GM23248 (cell line): ENCODE data around the gene ACTN1. TPM values are rescaled to one million over a fixed set of nuclear protein-coding genes. Genes with fewer than 3 reads are reported as not detected.

ENCODE experiments used
- DNase-seq: peaks from one replicate; pipeline ENCODE4 v3.0.0-alpha.2; 2015
- H2AFZ ChIP-seq: fragments of 200-600 bp; sonication (generic); 2 replicates; pipeline ENCODE4 v1.6.1; 2016; ENCODE audit warnings: antibody characterized with exemption
- H3F3A ChIP-seq: fragments of 200-600 bp; sonication (generic); 2 replicates; pipeline ENCODE4 v1.6.1; 2016; ENCODE audit warnings: mild to moderate bottlenecking, antibody characterized with exemption, mixed run types; ENCODE audit not compliant: insufficient read depth
- H3K27ac ChIP-seq: fragments of 200-600 bp; sonication (generic); 2 replicates; pipeline ENCODE4 v1.5.1; 2016; ENCODE audit warnings: mild to moderate bottlenecking
- H3K27me3 ChIP-seq: fragments of 200-600 bp; sonication (generic); replicated peaks from 2 replicates; pipeline ENCODE4 v1.6.1; 2016; ENCODE audit warnings: mild to moderate bottlenecking; ENCODE audit not compliant: insufficient read depth
- H3K36me3 ChIP-seq: fragments of 200-600 bp; sonication (generic); 2 replicates; pipeline ENCODE4 v1.6.1; 2016; ENCODE audit warnings: low read depth, mild to moderate bottlenecking
- H3K4me1 ChIP-seq: fragments of 200-600 bp; sonication (generic); 2 replicates; pipeline ENCODE4 v1.6.1; 2016; ENCODE audit warnings: mild to moderate bottlenecking; ENCODE audit not compliant: insufficient read depth
- H3K4me2 ChIP-seq: fragments of 200-600 bp; sonication (generic); one replicate; pipeline ENCODE4 v1.6.1; 2016; ENCODE audit warnings: mild to moderate bottlenecking; ENCODE audit not compliant: unreplicated experiment
- H3K4me3 ChIP-seq: fragments of 200-600 bp; sonication (generic); 2 replicates; pipeline ENCODE4 v1.5.1; 2016; ENCODE audit warnings: mild to moderate bottlenecking
- H3K79me2 ChIP-seq: fragments of 200-600 bp; sonication (generic); 2 replicates; pipeline ENCODE4 v1.6.1; 2016; ENCODE audit warnings: mild to moderate bottlenecking; ENCODE audit not compliant: insufficient read depth
- H3K9ac ChIP-seq: fragments of 200-600 bp; sonication (generic); 2 replicates; pipeline ENCODE4 v1.6.1; 2016; ENCODE audit warnings: mild to moderate bottlenecking
- H3K9me2 ChIP-seq: fragments of 200-600 bp; sonication (generic); 2 replicates; pipeline ENCODE4 v1.6.1; 2016; ENCODE audit warnings: mixed run types, mild to moderate bottlenecking, moderate library complexity; ENCODE audit not compliant: insufficient read depth
- H3K9me3 ChIP-seq: fragments of 200-600 bp; sonication (generic); one replicate; pipeline ENCODE4 v1.6.1; 2017; ENCODE audit warnings: low read depth
- H4K20me1 ChIP-seq: fragments of 200-600 bp; sonication (generic); 2 replicates; pipeline ENCODE4 v1.6.0; 2016; ENCODE audit not compliant: insufficient read depth
- EZH2 ChIP-seq: fragments of 200-600 bp; sonication (generic); IDR thresholded peaks from 2 replicates; pipeline ENCODE4 v1.6.1; 2018; ENCODE audit warnings: antibody characterized with exemption, mild to moderate bottlenecking; ENCODE audit not compliant: insufficient read depth, poor library complexity, severe bottlenecking
- EZH2phosphoT487 ChIP-seq: fragments of 200-600 bp; sonication (generic); IDR thresholded peaks from 2 replicates; pipeline ENCODE4 v1.6.1; 2018; ENCODE audit warnings: antibody characterized with exemption, moderate library complexity, mild to moderate bottlenecking, low read depth; ENCODE audit not compliant: insufficient read depth
- WGBS, 2 experiments: methylation state at CpG; one replicate each; pipeline ENCODE4 v1.1.6; 2015 to 2017; ENCODE audit warnings: low lambda C conversion rate in 2 of 2, low coverage in 1 of 2; ENCODE audit errors: missing lambda C conversion rate in 2 of 2; 5-methylcytosine and 5-hydroxymethylcytosine counted together
- in situ Hi-C: fragments of 300-500 bp; cut with MboI; formaldehyde crosslinking; loops from 2 replicates; pipeline ENCODE4 v1.15.0; 2020
- polyA plus RNA-seq: library from polyadenylated mRNA; unstranded; fragments of >200 nt; fragmentation: Nextera tagmentation; extraction: Ambion mirVana; gene quantifications from 2 replicates; pipeline ENCODE4 v1.2.1, GENCODE V29; 2016
- total RNA-seq: library from RNA; depleted of rRNA; stranded (reverse); fragments of >200 nt; shearing (Covaris generic); gene quantifications from 2 replicates; pipeline ENCODE4 v1.2.3, GENCODE V29; 2014

The ACTN1 gene
- total and polyA plus RNA-seq, 2 experiments from 2014 or later: 403 to 597 TPM

DNA sequence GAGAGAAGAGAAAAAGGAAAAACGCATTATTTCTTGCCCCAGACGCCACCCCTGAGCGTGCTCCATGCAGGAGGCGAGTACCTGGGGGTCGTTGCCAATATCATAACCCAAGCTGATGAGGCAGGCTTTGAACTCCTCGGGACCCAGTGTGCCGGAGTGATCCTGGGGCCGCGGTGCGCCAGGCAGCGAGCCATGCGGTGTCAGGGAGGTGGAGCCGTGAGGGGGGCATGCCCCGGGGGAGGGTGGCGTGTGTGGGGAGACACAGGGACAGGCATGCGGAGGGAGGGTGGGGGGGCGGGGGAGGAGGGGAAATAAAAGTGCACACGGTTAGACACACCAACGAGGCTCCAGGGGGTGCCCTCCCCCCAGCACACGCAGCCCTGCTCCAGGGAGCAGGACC is 100.2 kb downstream of the ACTN1 start:
- H3F3A ChIP-seq: peaks cover 51% of the 10 kb centered on the region
- no peak overlapping the region for H3K4me2 ChIP-seq
- no peaks in the 10 kb centered on the region for H3K9me3 ChIP-seq
- TF ChIP-seq EZH2 (no peak), EZH2phosphoT487 (no peak)
- H3K27me3 ChIP-seq: no peaks in the 10 kb centered on the region
- H3K9me2 ChIP-seq: no peaks in the 10 kb centered on the region
- H3K9ac ChIP-seq: no peak overlapping the region
- peaks cover 78% of the 10 kb centered on the region for H3K79me2 ChIP-seq
- no peak overlapping the region for H3K27ac ChIP-seq
- H3K4me3 ChIP-seq: no peak overlapping the region
- 81 to 89% methylated on average over 7 to 20 of the region's 20 CpGs for WGBS, 2 experiments
- in situ Hi-C loops: no loop called here
- H2AFZ ChIP-seq: no peak overlapping the region
- peaks cover 92% of the 10 kb centered on the region for H3K36me3 ChIP-seq
- peaks cover 3% of the 10 kb centered on the region for H3K4me1 ChIP-seq
- DNase-seq: no peak
- 0 out of 2 replicates have a peak, but pooled peaks cover 3% of the 10 kb centered on the region for H4K20me1 ChIP-seq

DNA sequence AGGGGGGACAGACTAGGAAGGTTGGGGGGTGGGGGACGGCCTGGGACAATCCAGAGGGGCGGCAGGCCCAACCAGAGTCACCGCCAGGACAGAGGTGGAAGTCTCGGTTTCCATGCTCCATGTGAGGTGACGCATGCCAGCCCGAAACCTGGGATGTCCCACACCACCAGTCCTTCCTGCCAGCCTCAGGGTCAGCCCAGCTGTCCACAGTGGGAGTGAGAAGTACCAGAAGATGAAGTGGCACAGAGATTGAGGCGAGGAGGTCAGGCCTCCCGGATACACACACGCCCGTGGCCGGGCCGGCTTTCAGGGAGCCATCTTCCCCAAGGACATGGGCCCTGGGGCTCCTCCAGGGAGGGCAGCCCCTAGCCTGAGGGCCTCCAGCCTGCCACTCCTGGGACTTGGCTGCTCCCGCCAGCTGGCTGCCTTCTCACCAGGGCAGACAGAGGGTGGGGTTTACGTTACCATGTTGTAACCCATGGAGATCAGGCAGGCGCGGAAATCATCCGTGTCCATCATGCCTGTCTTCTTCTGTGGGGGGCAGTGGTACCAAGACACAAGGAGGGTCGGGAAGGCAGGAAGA is 101.0 kb downstream of the ACTN1 start:
- DNase-seq: no peak
- in situ Hi-C loops: no loop called here
- no peak overlapping the region for H2AFZ ChIP-seq
- H3K27me3 ChIP-seq: no peaks in the 10 kb centered on the region
- H3K4me1 ChIP-seq: no peaks in the 10 kb centered on the region
- no peak overlapping the region for H3K27ac ChIP-seq
- H3K9ac ChIP-seq: no peak overlapping the region
- no peaks in the 10 kb centered on the region for H3K9me2 ChIP-seq
- H3K9me3 ChIP-seq: no peaks in the 10 kb centered on the region
- WGBS, 2 experiments: 94 to 98% methylated on average over 17 to 18 of the region's 18 CpGs
- H4K20me1 ChIP-seq: 0 out of 2 replicates have a peak, but pooled peaks cover 3% of the 10 kb centered on the region
- peaks cover 92% of the 10 kb centered on the region for H3K36me3 ChIP-seq
- TF ChIP-seq EZH2phosphoT487 (no peak), EZH2 (no peak)
- H3K4me2 ChIP-seq: no peak overlapping the region
- peaks cover 51% of the 10 kb centered on the region for H3F3A ChIP-seq
- H3K79me2 ChIP-seq: peaks cover 78% of the 10 kb centered on the region
- no peak overlapping the region for H3K4me3 ChIP-seq

DNA sequence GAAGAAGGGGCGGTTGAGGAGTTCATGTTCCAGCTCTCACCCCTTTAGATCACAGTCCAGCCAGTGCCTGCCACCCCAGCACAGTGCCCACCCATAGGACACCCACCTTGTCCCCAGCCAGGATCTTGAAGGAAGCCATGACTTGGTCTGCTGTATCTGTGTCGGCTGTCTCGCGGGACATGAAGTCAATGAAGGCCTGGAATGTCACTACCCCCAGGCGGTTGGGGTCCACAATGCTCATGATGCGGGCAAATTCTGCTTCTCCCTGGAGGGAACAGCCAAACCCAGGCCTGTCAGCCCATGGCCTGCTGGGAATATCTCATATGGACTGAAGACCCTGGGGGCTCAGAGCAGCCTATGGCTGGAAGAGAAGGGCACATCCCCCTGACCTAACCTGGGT is 102.1 kb downstream of the ACTN1 start:
- peaks cover 56% of the 10 kb centered on the region for H3F3A ChIP-seq
- H4K20me1 ChIP-seq: 0 out of 2 replicates have a peak, but pooled peaks cover 3% of the 10 kb centered on the region
- no peak for TF ChIP-seq EZH2
- no peak for TF ChIP-seq EZH2phosphoT487
- H3K27me3 ChIP-seq: no peaks in the 10 kb centered on the region
- H3K4me3 ChIP-seq: no peak overlapping the region
- no peak for DNase-seq
- no peaks in the 10 kb centered on the region for H3K9me2 ChIP-seq
- H3K4me2 ChIP-seq: no peak overlapping the region
- 98 to 100% methylated on average over 6 of the region's 6 CpGs for WGBS, 2 experiments
- H3K9me3 ChIP-seq: no peaks in the 10 kb centered on the region
- H2AFZ ChIP-seq: no peak overlapping the region
- in situ Hi-C loops: no loop called here
- H3K9ac ChIP-seq: no peak overlapping the region
- peaks cover 78% of the 10 kb centered on the region for H3K79me2 ChIP-seq
- no peak overlapping the region for H3K27ac ChIP-seq
- H3K4me1 ChIP-seq: no peaks in the 10 kb centered on the region
- H3K36me3 ChIP-seq: peaks cover 92% of the 10 kb centered on the region

DNA sequence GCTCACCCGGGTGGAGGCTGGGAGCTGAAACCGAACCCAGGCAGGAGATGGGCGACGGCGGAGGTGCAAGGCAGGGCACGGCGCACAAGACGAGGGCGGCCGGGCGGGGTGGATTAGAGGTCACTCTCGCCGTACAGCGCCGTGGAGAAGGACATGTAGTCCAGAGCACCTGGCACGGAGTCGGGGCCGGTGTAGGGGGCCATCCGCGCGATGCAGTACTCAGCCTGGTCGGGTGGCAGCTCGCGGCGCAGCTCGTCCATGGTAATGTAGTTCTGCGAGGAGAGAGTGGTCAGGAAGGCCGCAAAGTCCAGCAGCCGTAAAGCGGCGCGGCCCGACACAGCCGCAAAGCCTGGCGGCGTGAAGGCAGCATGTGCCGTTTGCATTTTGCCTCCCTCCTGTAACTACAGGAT is 104.4 kb downstream of the ACTN1 start:
- Histone ChIP-seq H3K4me2 (no peak overlapping the region), H3K79me2 (peaks cover 59% of the 10 kb centered on the region), H3K36me3 (peaks cover 89% of the 10 kb centered on the region), H4K20me1 (0 out of 2 replicates have a peak, but pooled peaks cover 3% of the 10 kb centered on the region), H2AFZ (no peak overlapping the region), H3K9me2 (no peaks in the 10 kb centered on the region), H3F3A (peaks cover 67% of the 10 kb centered on the region), H3K9me3 (no peaks in the 10 kb centered on the region), H3K4me1 (no peaks in the 10 kb centered on the region), H3K4me3 (no peak overlapping the region), H3K9ac (no peak overlapping the region), H3K27me3 (no peaks in the 10 kb centered on the region), H3K27ac (no peak overlapping the region)
- WGBS, 2 experiments: 95 to 98% methylated on average over 28 to 37 of the region's 37 CpGs
- no peak for TF ChIP-seq EZH2phosphoT487
- no peak for TF ChIP-seq EZH2
- in situ Hi-C loops: no loop called here
- DNase-seq: no peak

DNA sequence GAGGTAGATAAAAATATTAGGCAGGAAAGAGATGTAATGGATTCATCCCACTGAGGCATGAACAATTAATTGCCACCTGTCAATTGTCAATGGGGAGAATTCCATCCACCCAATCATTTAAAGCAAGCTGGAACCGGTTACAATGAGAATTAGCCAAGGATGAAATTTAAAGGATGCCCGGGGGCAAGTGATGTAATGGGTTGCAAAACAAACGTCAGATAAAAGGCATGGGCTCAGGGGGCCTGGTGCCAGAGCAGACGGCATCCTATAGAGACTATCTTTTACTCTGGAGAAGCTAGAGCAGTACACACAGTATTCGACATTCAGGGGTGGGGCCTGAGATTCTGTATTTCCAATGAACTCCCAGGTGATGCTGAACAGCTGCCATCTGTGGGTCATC is 105.7 kb downstream of the ACTN1 start:
- Histone ChIP-seq H3F3A (peaks cover 77% of the 10 kb centered on the region), H3K9ac (no peak overlapping the region), H3K9me2 (no peaks in the 10 kb centered on the region), H4K20me1 (0 out of 2 replicates have a peak, but pooled peaks cover 3% of the 10 kb centered on the region), H3K27ac (no peak overlapping the region), H2AFZ (no peak overlapping the region), H3K9me3 (no peaks in the 10 kb centered on the region), H3K4me1 (no peaks in the 10 kb centered on the region), H3K4me2 (no peak overlapping the region), H3K79me2 (peaks cover 48% of the 10 kb centered on the region), H3K36me3 (peaks cover 82% of the 10 kb centered on the region), H3K27me3 (no peaks in the 10 kb centered on the region), H3K4me3 (no peak overlapping the region)
- TF ChIP-seq EZH2 (no peak), EZH2phosphoT487 (no peak)
- in situ Hi-C loops: no loop called here
- no peak for DNase-seq
- WGBS, 2 experiments: 85 to 86% methylated on average over 5 of the region's 5 CpGs
